ENCODE measurements around the gene SLCO2A1. TPM values are rescaled to one million over a fixed set of nuclear protein-coding genes. Genes with fewer than 3 reads are reported as not detected.

SLCO2A1 gene
- total and polyA plus RNA-seq, 2 of the 4 experiments (the other 2 are of a cell fraction) = under 0.01 to 1.5 TPM

DNA sequence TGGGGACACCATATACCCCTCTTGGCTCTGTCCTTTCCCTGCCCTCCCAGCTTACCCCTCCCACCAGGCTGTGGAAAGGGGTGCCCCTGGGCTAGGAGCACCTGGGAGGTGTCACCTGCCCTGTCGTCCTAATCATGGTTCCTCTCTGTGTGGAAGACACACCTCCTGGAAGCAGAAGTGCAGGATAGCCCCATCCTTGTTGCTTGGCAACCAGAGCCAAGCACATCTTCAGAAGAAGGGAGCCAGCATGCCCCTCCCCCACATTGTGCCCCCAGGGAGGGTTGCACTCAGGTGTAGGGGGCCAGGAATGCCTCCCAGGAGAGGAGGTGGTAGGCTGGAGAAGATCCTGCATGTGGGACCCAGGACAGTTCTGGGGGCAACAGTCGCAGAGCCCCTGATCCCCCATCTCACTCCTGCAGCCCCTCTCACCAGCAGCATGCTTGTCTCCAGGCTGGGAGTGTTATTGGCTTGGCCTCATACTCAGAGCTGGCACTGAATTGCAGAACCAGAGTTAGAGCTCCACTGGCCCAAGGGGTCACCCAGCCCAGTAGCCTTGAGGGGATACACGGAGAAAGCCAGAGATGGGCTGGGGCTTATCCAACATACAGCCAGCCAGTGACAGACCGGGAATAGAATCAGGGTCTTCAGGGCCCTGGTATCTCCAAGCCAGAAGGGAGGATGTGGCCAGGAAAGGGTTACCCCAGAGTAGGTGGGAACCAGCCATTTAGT lies 142.5 kb downstream of the SLCO2A1 start:
- Histone ChIP-seq H2AK9ac (replicated peaks; ENCODE audit: low read depth, low read length, poor library complexity) (peak overlapping the region; percentile 20), H2BK5ac (ENCODE audit: low read depth, low read length, poor library complexity, severe bottlenecking) (no peak overlapping the region), H4K5ac (ENCODE audit: low read depth, low read length) (no peak overlapping the region), H3K36me3 (ENCODE audit: control insufficient read depth, insufficient read depth, low read length) (no peaks in the 10 kb centered on the region), H3K4me3 (ENCODE audit: insufficient read depth, low read depth, low read length) (no peak overlapping the region), H3K56ac (ENCODE audit: extremely low read depth, insufficient read depth, low read length) (no peak overlapping the region), H3K79me1 (ENCODE audit: low read depth in 1 of 2, low read length in 2 of 2) (no peaks in the 10 kb centered on the region), H2BK120ac (ENCODE audit: low read depth, low read length) (no peak overlapping the region), H3K4me2 (ENCODE audit: low read depth, low read length) (no peak overlapping the region), H3K23ac (ENCODE audit: low read depth, low read length) (no peak overlapping the region), H2AFZ (replicated peaks; ENCODE audit: low read length, poor library complexity) (no peak overlapping the region), H4K20me1 (ENCODE audit: insufficient read depth, low read length) (no peaks in the 10 kb centered on the region), H3K18ac (ENCODE audit: low read depth, low read length) (no peak overlapping the region), H3K9me3 (ENCODE audit: control insufficient read depth, insufficient read depth, low read length) (no peaks in the 10 kb centered on the region), H3K14ac (replicated peaks; ENCODE audit: low read depth, low read length) (no peak overlapping the region), H3K9me1 (ENCODE audit: insufficient read depth, low read length) (no peaks in the 10 kb centered on the region), H3K9ac (ENCODE audit: low read depth, low read length) (no peak overlapping the region), H3K27me3 (ENCODE audit: control insufficient read depth, insufficient read depth, low read length) (peaks cover 48% of the 10 kb centered on the region), H2BK20ac (ENCODE audit: low read depth, low read length) (no peak overlapping the region), H3K4me1 (ENCODE audit: control insufficient read depth, insufficient read depth, low read length) (no peaks in the 10 kb centered on the region), H3K27ac (ENCODE audit: insufficient read depth, low read length) (no peak overlapping the region), H2AK5ac (ENCODE audit: low read depth, low read length) (no peak overlapping the region), H4K8ac (ENCODE audit: low read depth in 2 of 2, low read length in 2 of 2) (no peak overlapping the region), H2BK15ac (ENCODE audit: low read depth, low read length) (no peak overlapping the region), H4K91ac (ENCODE audit: insufficient read depth, low read depth, low read length) (no peak overlapping the region), H3K4ac (ENCODE audit: low read depth, low read length) (no peak overlapping the region)
- TF ChIP-seq RCOR1 (IDR thresholded peaks at IDR 0.05; ENCODE audit: insufficient replicate concordance, low read length) (no peak), CTCF (conservative IDR thresholded peaks at IDR 0.05; ENCODE audit: low read depth, low read length) (no peak), CHD1 (IDR thresholded peaks at IDR 0.05; ENCODE audit: low read depth, low read length) (no peak), RAD21 (IDR thresholded peaks at IDR 0.05; ENCODE audit: low read length) (no peak), MAFK (IDR thresholded peaks at IDR 0.05; ENCODE audit: low read depth, low read length) (no peak), NFE2L2 (IDR thresholded peaks at IDR 0.05; ENCODE audit: low read depth, low read length) (no peak), RFX5 (IDR thresholded peaks at IDR 0.05; ENCODE audit: low read depth, low read length) (no peak), SMC3 (IDR thresholded peaks at IDR 0.05; ENCODE audit: low read depth, low read length) (no peak), BHLHE40 (IDR thresholded peaks at IDR 0.05; ENCODE audit: low read depth, low read length) (no peak), CEBPB (IDR thresholded peaks at IDR 0.05; ENCODE audit: low read depth, low read length) (no peak), POLR2A (IDR thresholded peaks at IDR 0.05; ENCODE audit: low read depth, low read length) (no peak), FOS (IDR thresholded peaks at IDR 0.05; ENCODE audit: low read depth, low read length) (no peak)
- TF ChIP-seq, protein P1, sequence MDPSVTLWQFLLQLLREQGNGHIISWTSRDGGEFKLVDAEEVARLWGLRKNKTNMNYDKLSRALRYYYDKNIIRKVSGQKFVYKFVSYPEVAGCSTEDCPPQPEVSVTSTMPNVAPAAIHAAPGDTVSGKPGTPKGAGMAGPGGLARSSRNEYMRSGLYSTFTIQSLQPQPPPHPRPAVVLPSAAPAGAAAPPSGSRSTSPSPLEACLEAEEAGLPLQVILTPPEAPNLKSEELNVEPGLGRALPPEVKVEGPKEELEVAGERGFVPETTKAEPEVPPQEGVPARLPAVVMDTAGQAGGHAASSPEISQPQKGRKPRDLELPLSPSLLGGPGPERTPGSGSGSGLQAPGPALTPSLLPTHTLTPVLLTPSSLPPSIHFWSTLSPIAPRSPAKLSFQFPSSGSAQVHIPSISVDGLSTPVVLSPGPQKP (IDR thresholded peaks at IDR 0.05; ENCODE audit: borderline replicate concordance, low read depth, low read length) = no peak
- TF ChIP-seq, protein P2, sequence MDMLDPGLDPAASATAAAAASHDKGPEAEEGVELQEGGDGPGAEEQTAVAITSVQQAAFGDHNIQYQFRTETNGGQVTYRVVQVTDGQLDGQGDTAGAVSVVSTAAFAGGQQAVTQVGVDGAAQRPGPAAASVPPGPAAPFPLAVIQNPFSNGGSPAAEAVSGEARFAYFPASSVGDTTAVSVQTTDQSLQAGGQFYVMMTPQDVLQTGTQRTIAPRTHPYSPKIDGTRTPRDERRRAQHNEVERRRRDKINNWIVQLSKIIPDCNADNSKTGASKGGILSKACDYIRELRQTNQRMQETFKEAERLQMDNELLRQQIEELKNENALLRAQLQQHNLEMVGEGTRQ (IDR thresholded peaks at IDR 0.05; ENCODE audit: low read depth, low read length) = no peak
- ATAC-seq (ENCODE audit: low read depth) (no peak), DNase-seq (no peak)
- POLR2A ChIA-PET (ENCODE audit: unreplicated experiment) = no interaction called here
- dilution Hi-C loops (cut with HindIII; ENCODE audit: low sequenced_read_pairs, unreplicated experiment) = no loop called here
- no TSS peak for BruUV-seq (replicated peaks)
- 86% methylated on average over 1 of the region's 4 CpGs; no CpG with 5 or more reads in 1 of the 2 experiments for WGBS, 2 experiments (ENCODE audit: extremely low coverage in 2 of 2, insufficient read length in 1 of 2)
- intact Hi-C loops (cut with micrococcal nuclease) = no loop called here
- in situ Hi-C loops (cut with MboI; ENCODE audit: low sequenced_read_pairs) = no loop called here
- CTCF ChIA-PET = no interaction called here
